ENCODE data around the gene TCN1. TPM values are rescaled to one million over a fixed set of nuclear protein-coding genes. Genes with fewer than 3 reads are reported as not detected.

The TCN1 gene
- total and polyA plus RNA-seq, 9 of the 15 experiments (the other 6 are each of a cell fraction or from before 2014, with no cell fraction given): 0.63 to 25.9 (median 8.0) TPM

DNA sequence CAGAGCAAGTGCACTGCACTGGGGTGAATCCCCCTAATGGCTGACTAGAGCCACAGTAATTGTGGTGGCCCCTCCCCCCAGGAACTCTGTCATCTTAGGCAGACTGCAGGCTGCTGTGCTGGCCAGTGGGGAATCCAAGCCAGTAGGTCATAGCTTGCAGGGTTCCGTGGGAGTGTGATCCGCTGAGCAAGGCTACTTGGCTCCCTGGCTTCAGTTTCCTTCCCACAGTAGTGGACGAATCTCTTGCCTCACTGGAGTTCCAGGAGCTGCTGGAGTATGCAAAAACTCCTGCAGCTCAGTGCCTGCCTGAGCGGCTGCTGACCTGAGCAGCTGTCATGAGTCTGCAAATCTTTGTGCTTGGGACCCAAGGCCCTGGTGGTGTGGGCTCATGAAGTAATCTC, 25.5 kb upstream of the TCN1 start (continued):
- 0 out of 2 replicates have a peak, but pooled peaks have one; percentile 22 for TF ChIP-seq TOE1 (IDR thresholded peaks at IDR 0.05; ENCODE audit: borderline replicate concordance)
- TF ChIP-seq TOE1 (CRISPR knock-in tag; IDR thresholded peaks at IDR 0.05; ENCODE audit: borderline replicate concordance, low read depth): no peak
- TF ChIP-seq MYBL2 (IDR thresholded peaks at IDR 0.05; ENCODE audit: low read depth): no peak
- TF ChIP-seq MYBL2 (CRISPR knock-in tag; IDR thresholded peaks at IDR 0.05; ENCODE audit: borderline replicate concordance): no peak
- TF ChIP-seq ARID1B (IDR thresholded peaks at IDR 0.05): peak; percentile 38; the same call in 1 of the 2 replicates
- TF ChIP-seq MAZ (CRISPR knock-in tag; conservative IDR thresholded peaks at IDR 0.05 in 1 of 2, IDR thresholded peaks at IDR 0.05 in 1 of 2): peak in 1 of 2 experiments; percentile 31; a peak in 1 of 4 replicates
- no peak for TF ChIP-seq ATF1 (CRISPR knock-in tag; IDR thresholded peaks at IDR 0.05)
- peak; percentile 45 for TF ChIP-seq ATF1 (tag; IDR thresholded peaks at IDR 0.05)
- no peak for TF ChIP-seq FOXP4 (CRISPR knock-in tag; IDR thresholded peaks at IDR 0.05; ENCODE audit: borderline replicate concordance)
- TF ChIP-seq YY1 (IDR thresholded peaks at IDR 0.05; ENCODE audit: borderline replicate concordance in 1 of 3, control insufficient read depth in 1 of 3, extremely low read depth in 1 of 3, insufficient read depth in 3 of 3, insufficient read length in 1 of 3, insufficient replicate concordance in 2 of 3, low read depth in 1 of 3, low read length in 2 of 3): peak in 2 of 3 experiments; percentile 22 to 79
- 0 out of 2 replicates have a peak, but pooled peaks have one; percentile 22 for TF ChIP-seq GABPA (tag; conservative IDR thresholded peaks at IDR 0.05; ENCODE audit: low read depth)
- TF ChIP-seq, protein P1, sequence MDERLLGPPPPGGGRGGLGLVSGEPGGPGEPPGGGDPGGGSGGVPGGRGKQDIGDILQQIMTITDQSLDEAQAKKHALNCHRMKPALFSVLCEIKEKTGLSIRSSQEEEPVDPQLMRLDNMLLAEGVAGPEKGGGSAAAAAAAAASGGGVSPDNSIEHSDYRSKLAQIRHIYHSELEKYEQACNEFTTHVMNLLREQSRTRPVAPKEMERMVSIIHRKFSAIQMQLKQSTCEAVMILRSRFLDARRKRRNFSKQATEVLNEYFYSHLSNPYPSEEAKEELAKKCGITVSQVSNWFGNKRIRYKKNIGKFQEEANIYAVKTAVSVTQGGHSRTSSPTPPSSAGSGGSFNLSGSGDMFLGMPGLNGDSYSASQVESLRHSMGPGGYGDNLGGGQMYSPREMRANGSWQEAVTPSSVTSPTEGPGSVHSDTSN (CRISPR knock-in tag; IDR thresholded peaks at IDR 0.05; ENCODE audit: low read depth): no peak
- TF ChIP-seq, protein P1 (tag; conservative IDR thresholded peaks at IDR 0.05; ENCODE audit: low read depth): 0 out of 2 replicates have a peak, but pooled peaks have one; percentile 47
- peak; percentile 77 for TF ChIP-seq MAFG (tag; conservative IDR thresholded peaks at IDR 0.05)
- TF ChIP-seq HDAC2 (IDR thresholded peaks at IDR 0.05): peak; percentile 61; the same call in 1 of the 2 replicates
- TF ChIP-seq MEIS2 (IDR thresholded peaks at IDR 0.05; ENCODE audit: partially characterized antibody): peak; percentile 55
- TF ChIP-seq SMARCA4 (IDR thresholded peaks at IDR 0.05): 0 out of 2 replicates have a peak, but pooled peaks have one; percentile 30
- TF ChIP-seq NR2F6 (CRISPR knock-in tag; IDR thresholded peaks at IDR 0.05): no peak
- TF ChIP-seq SREBF2 (CRISPR knock-in tag; IDR thresholded peaks at IDR 0.05): no peak
- 0 out of 2 replicates have a peak, but pooled peaks have one; percentile 39 for TF ChIP-seq SMAD4 (CRISPR knock-in tag; conservative IDR thresholded peaks at IDR 0.05)
- TF ChIP-seq, protein P2, sequence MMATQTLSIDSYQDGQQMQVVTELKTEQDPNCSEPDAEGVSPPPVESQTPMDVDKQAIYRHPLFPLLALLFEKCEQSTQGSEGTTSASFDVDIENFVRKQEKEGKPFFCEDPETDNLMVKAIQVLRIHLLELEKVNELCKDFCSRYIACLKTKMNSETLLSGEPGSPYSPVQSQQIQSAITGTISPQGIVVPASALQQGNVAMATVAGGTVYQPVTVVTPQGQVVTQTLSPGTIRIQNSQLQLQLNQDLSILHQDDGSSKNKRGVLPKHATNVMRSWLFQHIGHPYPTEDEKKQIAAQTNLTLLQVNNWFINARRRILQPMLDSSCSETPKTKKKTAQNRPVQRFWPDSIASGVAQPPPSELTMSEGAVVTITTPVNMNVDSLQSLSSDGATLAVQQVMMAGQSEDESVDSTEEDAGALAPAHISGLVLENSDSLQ (IDR thresholded peaks at IDR 0.05): peak; percentile 59; the same call in 1 of the 2 replicates
- no peak for TF ChIP-seq ZFP1 (CRISPR knock-in tag; IDR thresholded peaks at IDR 0.05)

All from K562 (cell line).